NCI-H226 (cell line): ENCODE results near the gene TARBP1.

Experiments used
- DNase-seq: peaks from one replicate; pipeline ENCODE4 v3.0.0-alpha.2; 2015

TARBP1 gene

DNA sequence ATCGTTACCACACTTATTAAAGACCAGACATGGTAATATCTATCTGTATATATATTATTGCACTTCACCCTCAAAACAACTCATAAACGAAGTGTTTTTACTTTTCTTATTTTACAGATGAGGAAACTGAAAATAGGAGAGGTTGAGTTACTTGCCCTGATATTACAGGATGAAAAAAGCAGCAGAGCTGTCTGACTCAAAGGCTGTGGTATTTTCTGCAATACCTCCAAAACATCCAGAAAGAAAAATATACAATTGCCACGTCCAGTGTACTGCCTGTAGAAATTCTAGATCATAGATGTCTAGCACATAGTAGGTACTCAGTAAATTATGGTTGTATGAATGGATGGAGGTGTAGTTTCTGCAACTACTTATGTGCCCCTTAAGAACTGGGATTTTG lies 5.2 kb upstream of the TARBP1 start:
- DNase-seq: no peak

DNA sequence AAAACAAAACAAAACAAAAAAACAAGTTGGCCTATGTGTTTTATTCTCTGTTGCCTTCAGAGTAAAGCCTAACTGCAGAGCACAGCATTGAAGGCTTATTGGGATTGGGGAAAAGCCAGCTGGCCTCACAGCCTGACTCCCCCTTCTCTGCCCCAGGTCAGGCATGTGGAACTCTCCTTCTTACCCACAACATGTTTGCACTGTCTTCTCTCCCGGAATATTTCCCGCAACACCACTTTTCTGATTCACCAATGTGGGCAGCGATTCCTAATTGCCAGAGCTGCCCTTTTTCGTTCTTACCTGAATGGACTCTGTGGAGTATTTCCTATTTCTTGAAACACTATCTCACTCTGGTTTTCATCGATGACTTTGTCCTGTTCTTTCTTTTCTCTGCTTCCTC lies 2.8 kb upstream of the TARBP1 start:
- DNase-seq: no peak

GRCh38 chr1:234479866-234480265 lies 887 bp upstream of the TARBP1 start:
- no peak for DNase-seq

DNA sequence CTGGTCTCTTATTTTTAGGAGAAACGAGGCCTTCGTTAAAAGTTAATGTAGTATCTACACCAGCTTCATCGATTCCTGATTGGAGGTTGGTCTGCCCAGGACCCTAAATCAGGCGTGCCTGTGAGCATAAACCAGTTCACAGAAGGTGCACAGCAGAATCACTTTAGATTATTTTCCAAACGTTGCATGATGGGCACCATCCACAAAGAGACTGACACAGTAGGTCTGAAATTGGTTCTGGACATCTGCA lies 256 bp upstream of the TARBP1 start:
- no peak for DNase-seq

- DNase-seq: no peak
Measured at GRCh38 chr1:234478152-234478480, 863 bp downstream of the TARBP1 start.

DNA sequence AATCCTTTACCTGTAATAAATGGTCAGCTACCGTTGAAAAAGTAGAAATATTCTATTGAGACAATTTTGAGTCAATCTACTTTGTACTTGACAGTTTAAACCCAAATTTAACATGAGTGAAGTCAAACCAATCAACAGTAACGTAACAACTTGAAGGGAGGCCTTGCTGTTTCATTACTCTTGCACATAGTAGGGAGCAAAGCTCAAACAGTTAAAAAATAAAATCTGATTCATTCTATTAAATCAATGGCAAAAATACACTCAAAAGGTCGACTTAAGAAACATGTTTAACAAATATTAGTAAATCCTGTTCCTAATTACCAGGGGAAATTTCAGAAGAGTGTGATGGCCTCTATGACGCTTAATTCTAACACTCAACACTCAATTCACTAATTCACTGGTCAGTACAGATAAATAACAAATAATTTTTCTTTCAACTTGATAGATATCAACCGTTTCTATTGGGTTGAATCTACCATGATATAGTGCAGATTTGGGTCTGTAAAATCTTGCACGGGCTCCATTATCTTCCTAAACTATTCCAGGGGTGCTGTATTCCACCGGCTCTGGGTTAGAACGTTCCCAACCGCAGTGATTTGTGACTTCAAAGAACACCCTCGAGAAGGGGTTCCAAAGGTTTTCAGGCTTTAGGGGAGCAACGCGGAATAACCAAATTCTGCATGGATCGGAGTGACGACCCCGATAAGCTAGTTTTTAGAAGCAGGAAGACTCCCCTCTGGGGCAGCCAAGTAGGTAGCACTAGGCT lies 1.4 kb downstream of the TARBP1 start:
- no peak for DNase-seq

DNA sequence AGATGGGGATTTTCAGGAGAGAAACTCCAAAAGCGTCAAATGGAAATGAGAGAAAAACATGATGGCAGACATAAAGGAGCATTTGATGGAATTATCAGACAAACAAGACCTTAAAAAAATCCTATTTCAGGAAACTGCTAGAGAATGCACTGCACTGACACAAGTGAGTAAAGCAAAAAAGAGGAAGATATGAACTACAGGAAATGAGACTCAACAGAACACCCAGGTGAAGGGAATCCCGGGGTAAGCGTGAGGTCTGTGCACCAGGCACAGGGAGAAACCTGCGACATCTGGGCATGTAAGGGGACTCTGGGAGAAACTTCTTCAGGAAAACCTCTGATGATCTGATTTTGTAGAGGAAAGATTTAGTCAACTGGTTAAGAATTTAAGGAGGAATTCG lies 2.8 kb downstream of the TARBP1 start:
- no peak for DNase-seq

GRCh38 chr1:234475167-234475793 lies 3.7 kb downstream of the TARBP1 start:
- DNase-seq: no peak

GRCh38 chr1:234474375-234474774 lies 4.6 kb downstream of the TARBP1 start:
- DNase-seq: no peak

DNA sequence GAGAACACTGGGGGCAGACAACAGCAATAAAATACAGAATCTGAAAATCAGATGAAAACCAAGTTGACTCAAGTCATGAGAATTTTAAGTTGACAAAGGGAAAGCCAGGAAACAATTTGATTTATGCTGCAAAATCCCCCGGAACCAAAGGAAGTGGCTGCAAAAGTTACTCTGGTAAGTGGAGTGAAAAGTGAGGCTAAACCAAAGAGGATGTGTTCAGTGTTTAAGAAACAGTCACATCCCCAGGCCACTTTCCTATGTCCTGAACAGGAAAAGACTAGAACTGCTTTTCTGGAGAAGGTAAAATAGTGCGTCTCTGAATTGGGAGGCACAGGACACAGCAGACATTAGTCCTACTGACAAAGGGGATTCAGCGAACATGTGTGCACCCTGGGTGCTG lies 5.9 kb downstream of the TARBP1 start:
- no peak for DNase-seq

- DNase-seq: no peak
Measured at GRCh38 chr1:234469376-234469775, 9.6 kb downstream of the TARBP1 start.

- DNase-seq: no peak
Measured at GRCh38 chr1:234468580-234468979, 10.4 kb downstream of the TARBP1 start.

- DNase-seq: no peak
Measured at GRCh38 chr1:234467821-234468220, 11.2 kb downstream of the TARBP1 start.

- DNase-seq: no peak
Measured at GRCh38 chr1:234466945-234467344, 12.0 kb downstream of the TARBP1 start.

DNA sequence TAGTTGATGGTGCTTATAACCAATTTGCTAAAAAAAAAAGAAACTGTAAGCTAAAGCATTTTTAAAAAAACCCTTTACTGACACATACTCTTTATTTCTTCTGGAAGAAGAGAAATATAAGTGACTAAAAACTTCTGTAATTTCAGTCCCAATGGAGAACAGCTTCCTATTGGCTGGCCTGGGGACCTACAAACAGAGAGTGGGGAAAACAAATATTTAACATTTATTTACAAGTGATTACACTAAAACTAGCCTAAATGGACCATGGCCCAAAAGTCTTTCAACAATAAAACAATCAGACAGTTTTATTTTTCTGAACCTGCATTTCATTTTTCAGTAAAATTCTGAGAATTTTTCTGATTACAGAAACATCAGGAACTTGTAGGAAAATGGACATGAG lies 15.2 kb downstream of the TARBP1 start:
- no peak for DNase-seq

GRCh38 chr1:234460652-234461051 lies 18.3 kb downstream of the TARBP1 start:
- no peak for DNase-seq

GRCh38 chr1:234458352-234459017 lies 20.5 kb downstream of the TARBP1 start:
- DNase-seq: no peak

DNA sequence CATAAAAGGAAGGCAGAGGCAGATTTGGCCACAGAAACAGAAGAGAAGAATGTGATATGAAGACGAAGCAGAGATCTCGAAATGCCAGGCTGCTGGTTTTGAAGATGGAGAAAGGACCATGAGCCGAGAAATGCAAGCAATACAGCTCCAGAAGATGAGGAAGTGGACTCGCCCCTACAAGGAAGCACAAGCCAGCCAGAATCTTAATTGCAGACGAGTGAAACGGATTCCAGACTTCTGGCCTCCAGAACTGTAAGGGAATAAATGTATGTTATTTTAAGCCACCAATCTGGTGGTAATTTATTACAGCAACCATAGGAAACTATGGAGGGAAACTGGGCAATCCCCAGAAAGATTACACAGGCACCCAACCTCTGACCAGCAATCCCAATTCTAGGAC lies 24.1 kb downstream of the TARBP1 start:
- DNase-seq: no peak

- no peak for DNase-seq
Measured at GRCh38 chr1:234452406-234452965, 26.5 kb downstream of the TARBP1 start.

DNA sequence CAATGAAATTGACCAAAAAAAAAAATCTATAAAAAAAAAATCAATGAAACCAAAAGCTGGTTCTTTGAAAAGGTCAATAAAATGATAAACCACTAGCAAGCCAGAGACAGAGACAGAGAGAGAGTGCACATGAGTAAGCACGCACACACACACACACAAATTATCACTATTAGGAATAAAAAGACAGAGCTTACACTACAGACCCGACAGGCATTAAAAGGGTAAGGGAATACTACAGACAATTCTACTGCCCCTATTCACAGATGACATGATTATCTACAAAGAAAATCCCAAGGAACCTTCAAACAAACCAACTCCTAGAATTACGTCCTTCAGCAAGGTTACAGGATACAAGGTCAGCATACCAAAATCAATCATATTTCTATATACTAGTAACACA lies 38.6 kb downstream of the TARBP1 start:
- no peak for DNase-seq

DNA sequence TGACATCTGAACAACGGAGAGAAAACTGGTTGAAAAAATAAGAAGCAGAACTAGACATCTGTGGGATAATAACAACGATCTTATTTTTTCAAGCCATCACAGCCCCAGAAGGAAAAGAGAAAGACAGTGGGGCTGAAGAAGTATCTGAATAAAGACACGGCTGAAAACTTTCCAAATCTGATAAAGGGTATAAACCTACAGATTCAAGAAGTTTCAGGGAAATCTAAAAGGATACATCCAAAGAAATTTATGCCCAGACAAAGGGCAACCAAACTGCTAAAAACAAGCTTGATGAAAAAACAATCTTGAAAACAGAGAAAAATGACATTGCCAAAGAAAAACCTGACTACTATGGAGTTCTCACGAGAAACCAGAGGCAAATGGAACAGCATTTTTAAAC lies 40.4 kb downstream of the TARBP1 start:
- no peak for DNase-seq

DNA sequence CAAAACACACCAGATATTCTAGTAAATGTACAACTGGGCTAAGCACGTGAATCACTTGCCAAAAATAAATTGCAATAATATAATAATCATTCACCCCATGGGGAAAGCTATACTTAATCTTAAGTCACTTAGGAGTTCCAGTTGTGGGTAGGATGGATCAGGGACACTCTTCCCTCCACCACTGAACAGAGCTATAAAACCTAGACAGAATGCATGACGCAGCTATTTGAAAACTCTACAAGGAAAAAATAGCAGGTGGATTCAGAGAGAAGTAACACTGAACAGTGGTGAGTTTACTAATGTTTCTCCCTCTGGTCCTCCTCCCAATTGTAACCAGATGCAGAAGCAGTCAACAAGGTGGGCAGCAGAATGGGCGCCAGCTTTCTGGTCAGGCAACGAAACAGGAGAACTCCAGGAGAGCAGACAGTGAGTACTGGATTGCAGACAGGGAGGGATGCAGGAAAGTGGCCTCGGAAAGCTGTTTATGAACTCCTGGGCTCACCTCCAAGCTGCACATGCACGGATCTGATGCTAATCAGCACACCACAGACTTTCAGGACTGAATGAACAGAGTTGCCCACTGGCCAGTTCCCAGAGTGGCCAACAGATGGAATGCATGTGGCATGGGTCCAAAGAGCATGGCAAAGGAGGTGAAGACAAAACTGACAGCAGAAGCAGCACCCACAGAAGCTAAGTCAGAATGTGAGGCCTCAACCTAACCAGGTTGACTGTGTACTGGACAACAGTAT lies 41.4 kb downstream of the TARBP1 start:
- no peak for DNase-seq

DNA sequence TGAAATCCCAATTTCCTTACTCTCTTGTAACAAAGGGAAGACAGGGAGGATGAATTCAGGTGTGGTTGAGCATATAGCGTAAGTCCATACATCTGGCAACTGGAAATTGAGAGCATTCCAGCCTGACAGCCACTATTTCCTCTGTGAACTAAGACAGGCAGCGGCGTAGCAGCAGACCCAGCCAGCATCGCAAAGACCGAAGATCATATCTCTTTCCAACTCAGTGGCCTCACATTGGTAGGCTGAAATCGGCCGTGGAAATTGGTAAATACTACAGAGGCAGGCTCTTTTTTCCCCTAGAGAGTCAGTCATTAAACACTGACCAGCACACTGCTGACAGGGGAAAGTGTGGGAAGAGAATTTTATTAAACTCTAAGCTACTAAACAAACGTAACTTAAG lies 43.4 kb downstream of the TARBP1 start:
- DNase-seq: no peak

GRCh38 chr1:234434706-234435105 lies 44.3 kb downstream of the TARBP1 start:
- DNase-seq: no peak
